GM21447 (cell line): Measurements from ENCODE around the gene UBALD1.

ENCODE experiments used
- ATAC-seq: cut with Tn5 transposase; IDR thresholded peaks from one replicate; pipeline ENCODE4 v1.9.1; 2021; ENCODE audit not compliant: unreplicated experiment

Gene UBALD1

DNA sequence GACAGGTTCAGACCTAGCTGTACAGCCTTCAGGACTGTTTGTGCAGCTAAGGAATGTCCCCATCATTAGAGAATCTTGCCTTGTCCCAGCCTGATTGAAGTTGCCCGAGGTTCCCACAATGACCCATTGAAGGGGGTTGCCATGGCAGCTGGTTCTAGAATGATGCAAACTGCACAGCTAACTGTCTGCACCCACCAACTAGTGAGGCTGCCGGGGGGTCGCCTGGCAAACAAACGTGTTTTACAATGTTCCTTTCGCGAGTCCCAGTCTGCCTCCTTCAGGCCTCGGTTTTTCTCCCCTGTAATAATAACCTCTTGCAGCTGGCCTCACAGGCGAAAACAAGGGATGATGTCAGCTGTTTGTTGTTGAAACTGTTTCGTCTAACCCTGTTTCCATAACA is 53.1 kb downstream of the UBALD1 start:
- ATAC-seq = no peak
